SU-DHL-6 (cell line): ENCODE measurements around the gene LSR.

Source experiments
- EZH2phosphoT487 ChIP-seq: fragments of 200-600 bp; sonication (generic), shearing (Covaris generic); conservative IDR thresholded peaks from 2 replicates; pipeline ENCODE4 v1.6.1; 2018; ENCODE audit warnings: mild to moderate bottlenecking, antibody characterized with exemption, low read length, moderate library complexity, mixed read lengths
- TF ChIP-seq, protein P1 (sequence below): fragments of 200-600 bp; sonication (generic); IDR thresholded peaks from one replicate; pipeline ENCODE4 v1.5.1; 2017; ENCODE audit warnings: antibody characterized with exemption, mild to moderate bottlenecking, low read length, moderate library complexity; ENCODE audit not compliant: insufficient read depth, poor library complexity, severe bottlenecking

DNA sequence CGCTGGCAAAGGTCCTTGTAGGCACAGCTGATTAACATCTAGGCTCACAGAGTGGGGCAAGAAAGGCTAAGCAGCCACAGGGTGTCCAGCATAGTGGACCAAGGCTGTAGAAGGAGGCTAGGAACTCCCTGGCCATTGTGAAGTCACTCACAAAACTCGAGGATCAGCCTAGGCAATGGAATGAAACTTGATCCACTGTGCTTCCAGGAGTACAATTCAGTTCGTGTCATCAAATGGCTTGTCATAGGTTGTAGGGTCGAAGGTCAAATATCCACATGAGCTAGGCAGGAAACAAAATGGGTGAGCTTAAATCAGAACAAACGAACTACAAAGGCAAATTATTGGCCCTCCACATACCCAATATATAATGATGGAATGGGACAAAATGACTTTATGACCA lies 15.9 kb upstream of the LSR start:
- TF ChIP-seq, protein P1, sequence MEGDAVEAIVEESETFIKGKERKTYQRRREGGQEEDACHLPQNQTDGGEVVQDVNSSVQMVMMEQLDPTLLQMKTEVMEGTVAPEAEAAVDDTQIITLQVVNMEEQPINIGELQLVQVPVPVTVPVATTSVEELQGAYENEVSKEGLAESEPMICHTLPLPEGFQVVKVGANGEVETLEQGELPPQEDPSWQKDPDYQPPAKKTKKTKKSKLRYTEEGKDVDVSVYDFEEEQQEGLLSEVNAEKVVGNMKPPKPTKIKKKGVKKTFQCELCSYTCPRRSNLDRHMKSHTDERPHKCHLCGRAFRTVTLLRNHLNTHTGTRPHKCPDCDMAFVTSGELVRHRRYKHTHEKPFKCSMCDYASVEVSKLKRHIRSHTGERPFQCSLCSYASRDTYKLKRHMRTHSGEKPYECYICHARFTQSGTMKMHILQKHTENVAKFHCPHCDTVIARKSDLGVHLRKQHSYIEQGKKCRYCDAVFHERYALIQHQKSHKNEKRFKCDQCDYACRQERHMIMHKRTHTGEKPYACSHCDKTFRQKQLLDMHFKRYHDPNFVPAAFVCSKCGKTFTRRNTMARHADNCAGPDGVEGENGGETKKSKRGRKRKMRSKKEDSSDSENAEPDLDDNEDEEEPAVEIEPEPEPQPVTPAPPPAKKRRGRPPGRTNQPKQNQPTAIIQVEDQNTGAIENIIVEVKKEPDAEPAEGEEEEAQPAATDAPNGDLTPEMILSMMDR, result no peak
- no peak for TF ChIP-seq EZH2phosphoT487
